Measurements from ENCODE around the gene SNX22. TPM values are rescaled to one million over a fixed set of nuclear protein-coding genes. Genes with fewer than 3 reads are reported as not detected.

Gene SNX22
- total and polyA plus RNA-seq, 9 of the 15 experiments (the other 6 are each of a cell fraction or from before 2014, with no cell fraction given), result 0.91 to 3.0 (median 2.0) TPM

DNA sequence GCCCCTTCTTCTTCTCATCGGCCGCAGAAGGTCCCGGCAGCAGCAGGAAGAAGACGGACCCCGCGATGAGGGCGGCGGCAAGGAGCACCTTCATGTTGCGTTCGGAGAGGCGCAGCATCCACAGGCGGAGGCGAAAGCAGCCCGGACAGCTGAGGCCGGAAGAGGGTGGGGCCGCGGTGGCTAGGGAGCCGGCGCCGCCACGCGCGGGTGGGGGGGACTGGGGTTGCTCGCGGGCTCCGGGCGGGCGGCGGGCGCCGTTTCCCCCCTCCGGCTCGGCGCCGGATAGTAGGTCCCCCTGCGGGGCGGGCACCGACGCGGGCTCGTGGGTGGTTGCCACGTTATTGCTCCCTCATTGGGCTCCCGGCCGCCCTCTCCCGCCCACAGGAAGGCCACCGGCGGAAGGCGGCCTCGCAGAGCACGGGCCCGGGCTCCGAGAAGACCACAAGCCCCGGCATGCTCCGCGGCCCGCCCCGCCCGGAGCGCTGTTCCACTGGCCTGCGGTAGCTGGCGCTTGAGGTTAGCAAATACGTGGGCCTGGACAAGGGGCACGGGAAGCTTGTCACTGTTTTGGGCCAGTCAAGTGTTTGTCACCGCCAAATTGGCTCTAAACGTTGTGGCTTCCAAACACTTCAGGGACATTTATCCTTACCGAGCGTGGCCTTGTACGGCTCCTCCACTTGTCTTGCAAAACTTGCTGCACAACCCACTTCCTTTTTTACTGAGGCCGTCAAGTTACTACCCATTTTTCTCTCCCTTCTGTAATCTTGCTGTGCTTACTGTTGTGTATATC is 11.5 kb downstream of the SNX22 start, which contains the start of gene PPIB (continued):
- TF ChIP-seq, protein P1, sequence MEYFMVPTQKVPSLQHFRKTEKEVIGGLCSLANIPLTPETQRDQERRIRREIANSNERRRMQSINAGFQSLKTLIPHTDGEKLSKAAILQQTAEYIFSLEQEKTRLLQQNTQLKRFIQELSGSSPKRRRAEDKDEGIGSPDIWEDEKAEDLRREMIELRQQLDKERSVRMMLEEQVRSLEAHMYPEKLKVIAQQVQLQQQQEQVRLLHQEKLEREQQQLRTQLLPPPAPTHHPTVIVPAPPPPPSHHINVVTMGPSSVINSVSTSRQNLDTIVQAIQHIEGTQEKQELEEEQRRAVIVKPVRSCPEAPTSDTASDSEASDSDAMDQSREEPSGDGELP (CRISPR knock-in tag; IDR thresholded peaks at IDR 0.05; ENCODE audit: borderline replicate concordance), result peak; percentile 93
- TF ChIP-seq ZNF12 (CRISPR knock-in tag; IDR thresholded peaks at IDR 0.05), result no peak
- no peak for TF ChIP-seq SMAD2 (IDR thresholded peaks at IDR 0.05; ENCODE audit: low read depth, low read length)
- peak; percentile 89 for TF ChIP-seq KDM5B (IDR thresholded peaks at IDR 0.05; ENCODE audit: insufficient replicate concordance, low read depth, low read length)
- peak; percentile 98 for TF ChIP-seq ZFX (CRISPR knock-in tag; IDR thresholded peaks at IDR 0.05)
- TF ChIP-seq, protein P2, sequence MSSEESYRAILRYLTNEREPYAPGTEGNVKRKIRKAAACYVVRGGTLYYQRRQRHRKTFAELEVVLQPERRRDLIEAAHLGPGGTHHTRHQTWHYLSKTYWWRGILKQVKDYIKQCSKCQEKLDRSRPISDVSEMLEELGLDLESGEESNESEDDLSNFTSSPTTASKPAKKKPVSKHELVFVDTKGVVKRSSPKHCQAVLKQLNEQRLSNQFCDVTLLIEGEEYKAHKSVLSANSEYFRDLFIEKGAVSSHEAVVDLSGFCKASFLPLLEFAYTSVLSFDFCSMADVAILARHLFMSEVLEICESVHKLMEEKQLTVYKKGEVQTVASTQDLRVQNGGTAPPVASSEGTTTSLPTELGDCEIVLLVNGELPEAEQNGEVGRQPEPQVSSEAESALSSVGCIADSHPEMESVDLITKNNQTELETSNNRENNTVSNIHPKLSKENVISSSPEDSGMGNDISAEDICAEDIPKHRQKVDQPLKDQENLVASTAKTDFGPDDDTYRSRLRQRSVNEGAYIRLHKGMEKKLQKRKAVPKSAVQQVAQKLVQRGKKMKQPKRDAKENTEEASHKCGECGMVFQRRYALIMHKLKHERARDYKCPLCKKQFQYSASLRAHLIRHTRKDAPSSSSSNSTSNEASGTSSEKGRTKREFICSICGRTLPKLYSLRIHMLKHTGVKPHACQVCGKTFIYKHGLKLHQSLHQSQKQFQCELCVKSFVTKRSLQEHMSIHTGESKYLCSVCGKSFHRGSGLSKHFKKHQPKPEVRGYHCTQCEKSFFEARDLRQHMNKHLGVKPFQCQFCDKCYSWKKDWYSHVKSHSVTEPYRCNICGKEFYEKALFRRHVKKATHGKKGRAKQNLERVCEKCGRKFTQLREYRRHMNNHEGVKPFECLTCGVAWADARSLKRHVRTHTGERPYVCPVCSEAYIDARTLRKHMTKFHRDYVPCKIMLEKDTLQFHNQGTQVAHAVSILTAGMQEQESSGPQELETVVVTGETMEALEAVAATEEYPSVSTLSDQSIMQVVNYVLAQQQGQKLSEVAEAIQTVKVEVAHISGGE (CRISPR knock-in tag; IDR thresholded peaks at IDR 0.05), result peak; percentile 82 to 97 (median 84); a peak in 5 of 6 replicates
- peak; percentile 91 for TF ChIP-seq HCFC1 (IDR thresholded peaks at IDR 0.05; ENCODE audit: low read depth, low read length)
- peak; percentile 59; the same call in 1 of the 2 replicates for TF ChIP-seq ELF4 (CRISPR knock-in tag; IDR thresholded peaks at IDR 0.05)
- peak in 2 of 3 experiments; percentile 42 to 45 for TF ChIP-seq YY1 (IDR thresholded peaks at IDR 0.05; ENCODE audit: borderline replicate concordance in 1 of 3, control insufficient read depth in 1 of 3, extremely low read depth in 1 of 3, insufficient read depth in 3 of 3, insufficient read length in 1 of 3, insufficient replicate concordance in 2 of 3, low read depth in 1 of 3, low read length in 2 of 3)
- no peak; the same call in 1 of the 2 replicates for TF ChIP-seq FOXP1 (CRISPR knock-in tag; IDR thresholded peaks at IDR 0.05)
- no peak for TF ChIP-seq BDP1 (IDR thresholded peaks at IDR 0.05; ENCODE audit: insufficient read depth, insufficient read length)
- no peak; the same call in 1 of the 2 replicates for TF ChIP-seq FOSL1 (tag; conservative IDR thresholded peaks at IDR 0.05)
- TF ChIP-seq, protein P3, sequence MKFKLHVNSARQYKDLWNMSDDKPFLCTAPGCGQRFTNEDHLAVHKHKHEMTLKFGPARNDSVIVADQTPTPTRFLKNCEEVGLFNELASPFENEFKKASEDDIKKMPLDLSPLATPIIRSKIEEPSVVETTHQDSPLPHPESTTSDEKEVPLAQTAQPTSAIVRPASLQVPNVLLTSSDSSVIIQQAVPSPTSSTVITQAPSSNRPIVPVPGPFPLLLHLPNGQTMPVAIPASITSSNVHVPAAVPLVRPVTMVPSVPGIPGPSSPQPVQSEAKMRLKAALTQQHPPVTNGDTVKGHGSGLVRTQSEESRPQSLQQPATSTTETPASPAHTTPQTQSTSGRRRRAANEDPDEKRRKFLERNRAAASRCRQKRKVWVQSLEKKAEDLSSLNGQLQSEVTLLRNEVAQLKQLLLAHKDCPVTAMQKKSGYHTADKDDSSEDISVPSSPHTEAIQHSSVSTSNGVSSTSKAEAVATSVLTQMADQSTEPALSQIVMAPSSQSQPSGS (CRISPR knock-in tag; IDR thresholded peaks at IDR 0.05), result no peak
- TF ChIP-seq ELF2 (CRISPR knock-in tag; IDR thresholded peaks at IDR 0.05), result 0 out of 2 replicates have a peak, but pooled peaks have one; percentile 33
- no peak for TF ChIP-seq ZNF175 (CRISPR knock-in tag; IDR thresholded peaks at IDR 0.05; ENCODE audit: low read depth)
- TF ChIP-seq ZNF76 (CRISPR knock-in tag; IDR thresholded peaks at IDR 0.05; ENCODE audit: borderline replicate concordance), result no peak
- TF ChIP-seq SAFB (IDR thresholded peaks at IDR 0.05; ENCODE audit: borderline replicate concordance, low read depth, low read length), result peak; percentile 52; the same call in 1 of the 2 replicates
- 0 out of 2 replicates have a peak, but pooled peaks have one; percentile 48 for TF ChIP-seq ZBTB2 (IDR thresholded peaks at IDR 0.05)

All from K562 (cell line).